LHCN-M2 (cell line): Measurements from ENCODE around the gene AGRN. TPM values are rescaled to one million over a fixed set of nuclear protein-coding genes. Genes with fewer than 3 reads are reported as not detected.
A peak's percentile ranks its signal among the peaks of the same experiment; 100 is the strongest.
"Not testable (repeated sequence)": the region's sequence is repeated elsewhere in the genome, so short reads cannot be mapped to it uniquely, and the experiment has no call there.

Experiments
- DNase-seq: peaks from one replicate; pipeline ENCODE4 v3.0.0-alpha.2; 2012; ENCODE audit warnings: low read depth
- total RNA-seq: library from RNA; depleted of rRNA; stranded (reverse); fragments of >200 nt; gene quantifications from 2 replicates; pipeline ENCODE4 v1.2.3, GENCODE V29; 2014

AGRN gene
- total RNA-seq, 1 experiment from 2014 or later, result 13.3 TPM

- no peak for DNase-seq
Observed at GRCh38 chr1:1051127-1051810, 31.3 kb downstream of the AGRN start.

GRCh38 chr1:1052003-1052840 lies 32.3 kb downstream of the AGRN start:
- DNase-seq, result no peak

GRCh38 chr1:1053022-1053421 lies 33.1 kb downstream of the AGRN start:
- no peak for DNase-seq

GRCh38 chr1:1053682-1054081 lies 33.8 kb downstream of the AGRN start:
- no peak for DNase-seq

GRCh38 chr1:1054099-1054700 lies 34.3 kb downstream of the AGRN start:
- DNase-seq, result no peak

- no peak for DNase-seq
Observed at GRCh38 chr1:1054971-1055370, 35.1 kb downstream of the AGRN start.

- no peak for DNase-seq
Observed at GRCh38 chr1:1055841-1056736, 36.2 kb downstream of the AGRN start.

- not testable (repeated sequence) for DNase-seq
Observed at GRCh38 chr1:1057769-1058087, 37.8 kb downstream of the AGRN start.

GRCh38 chr1:1058088-1058905 lies 38.4 kb downstream of the AGRN start:
- no peak for DNase-seq

GRCh38 chr1:1058921-1059493 lies 39.1 kb downstream of the AGRN start:
- no peak for DNase-seq

GRCh38 chr1:1059494-1060280 lies 39.8 kb downstream of the AGRN start:
- peak; percentile 52 for DNase-seq

GRCh38 chr1:1060281-1061000 lies 40.5 kb downstream of the AGRN start:
- no peak for DNase-seq

GRCh38 chr1:1061682-1062345 lies 41.9 kb downstream of the AGRN start:
- DNase-seq, result no peak

GRCh38 chr1:1062348-1063163 lies 42.6 kb downstream of the AGRN start:
- no peak for DNase-seq

GRCh38 chr1:1063261-1063944 lies 43.5 kb downstream of the AGRN start:
- DNase-seq, result no peak

GRCh38 chr1:1063945-1064831 lies 44.3 kb downstream of the AGRN start:
- peak; percentile 13 for DNase-seq
